H1 (cell line): ENCODE data around the gene LPCAT3. TPM values are rescaled to one million over a fixed set of nuclear protein-coding genes. Genes with fewer than 3 reads are reported as not detected.

Experiments used
- CTCF ChIA-PET: fragments of 300-600 bp; sonication (Branson Sonifier 250); formaldehyde crosslinking; loops from one replicate; lab custom pipeline; 2021; ENCODE audit not compliant: partially characterized antibody; lab: Charles Lee
- POLR2A ChIA-PET: fragments of 300-600 bp; sonication (Branson Sonifier 250); formaldehyde crosslinking; loops from one replicate; lab custom pipeline; 2021; ENCODE audit warnings: inconsistent platforms; ENCODE audit not compliant: partially characterized antibody; lab: Charles Lee
- DNase-seq, 2 experiments: peaks; one replicate each; pipeline versions ENCODE4 v3.0.0 to v3.0.0-alpha.2; 2010 to 2022; ENCODE audit warnings: low spot score in 2 of 2, low read depth in 1 of 2, mixed read lengths in 1 of 2
- FAIRE-seq: peaks from 2 replicates; lab custom pipeline; 2011; peaks lifted over from hg19 to GRCh38; lab: Jason Lieb, UNC
- H2AFZ ChIP-seq: 2 replicates; pipeline ENCODE4 v1.8.1; 2012; ENCODE audit warnings: low read length, inconsistent platforms
- H2AK5ac ChIP-seq: 2 replicates; pipeline ENCODE4 v1.6.1; 2013; ENCODE audit warnings: low read depth, low read length
- H2BK120ac ChIP-seq: replicated peaks from 2 replicates; pipeline ENCODE3; 2013; ENCODE audit warnings: low read depth, low read length, inconsistent platforms
- H2BK12ac ChIP-seq: 2 replicates; pipeline ENCODE4 v1.6.1; 2013; ENCODE audit warnings: low read depth, low read length
- H2BK15ac ChIP-seq: 2 replicates; pipeline ENCODE4 v1.6.1; 2013; ENCODE audit warnings: low read length
- H2BK20ac ChIP-seq: 2 replicates; pipeline ENCODE4 v1.6.1; 2013; ENCODE audit warnings: low read length
- H2BK5ac ChIP-seq: 2 replicates; pipeline ENCODE4 v1.6.1; 2013; ENCODE audit warnings: low read depth, low read length
- H3K14ac ChIP-seq: 2 replicates; pipeline ENCODE4 v1.6.1; 2013; ENCODE audit warnings: inconsistent platforms; ENCODE audit not compliant: insufficient read length
- H3K18ac ChIP-seq: 2 replicates; pipeline ENCODE4 v1.6.1; 2013; ENCODE audit warnings: low read length; ENCODE audit errors: extremely low read depth
- H3K23ac ChIP-seq: 2 replicates; pipeline ENCODE4 v1.6.1; 2013; ENCODE audit warnings: inconsistent platforms; ENCODE audit not compliant: insufficient read length
- H3K23me2 ChIP-seq: 2 replicates; pipeline ENCODE4 v1.6.1; 2013; ENCODE audit warnings: low read depth, low read length
- H3K27ac ChIP-seq: 2 replicates; pipeline ENCODE4 v1.6.1; 2011; ENCODE audit warnings: low read depth, low read length, inconsistent platforms
- H3K27me3 ChIP-seq, 4 experiments: replicated peaks in 1 of 4; 1 replicate in 1 of 4; 2 replicates in 3 of 4; pipeline versions ENCODE4 v1.6.1 to v1.8.1; 2011 to 2013; ENCODE audit warnings: low read length in 3 of 4, mild to moderate bottlenecking in 3 of 4, inconsistent platforms in 2 of 4, mixed read lengths in 2 of 4, moderate library complexity in 1 of 4; ENCODE audit not compliant: control insufficient read depth in 3 of 4, insufficient read depth in 3 of 4; ENCODE audit errors: extremely low read depth in 1 of 4
- H3K36me3 ChIP-seq, 4 experiments: 2 replicates each; pipeline versions ENCODE4 v1.6.1 to v1.8.1; 2011 to 2013; ENCODE audit warnings: mild to moderate bottlenecking in 4 of 4, low read length in 3 of 4, moderate library complexity in 2 of 4, control low read depth in 1 of 4, inconsistent platforms in 1 of 4; ENCODE audit not compliant: insufficient read depth in 4 of 4, control insufficient read depth in 2 of 4
- H3K4ac ChIP-seq: replicated peaks from 2 replicates; pipeline ENCODE3; 2013; ENCODE audit warnings: low read length, low read depth, mixed read lengths, inconsistent platforms; ENCODE audit not compliant: insufficient read length
- H3K4me1 ChIP-seq, 4 experiments: replicated peaks in 1 of 4; 1 replicate in 1 of 4; 2 replicates in 3 of 4; pipeline versions ENCODE4 v1.6.1 to v1.8.1; 2011 to 2013; ENCODE audit warnings: low read length in 3 of 4, inconsistent platforms in 2 of 4, mixed read lengths in 1 of 4; ENCODE audit not compliant: insufficient read depth in 4 of 4, control insufficient read depth in 3 of 4
- H3K4me2 ChIP-seq, 2 experiments: 2 replicates each; pipeline versions ENCODE4 v1.6.1 to v1.8.1; 2011 to 2013; ENCODE audit warnings: low read depth in 2 of 2, low read length in 2 of 2, control low read depth in 1 of 2, inconsistent platforms in 1 of 2, mild to moderate bottlenecking in 1 of 2; ENCODE audit not compliant: insufficient read depth in 1 of 2
- H3K4me3 ChIP-seq, 4 experiments: fragments of 200-600, 300-600 bp in 1 of 4; sonication (generic), shearing (Covaris generic), sonication (Bioruptor Twin) in 1 of 4; 2 replicates each; pipeline versions ENCODE4 v1.5.1 to v1.8.1; 2011 to 2016; ENCODE audit warnings: low read length in 4 of 4, low read depth in 3 of 4, control low read depth in 2 of 4, inconsistent platforms in 2 of 4, mild to moderate bottlenecking in 2 of 4, mixed read lengths in 1 of 4, moderate library complexity in 1 of 4; ENCODE audit not compliant: insufficient read depth in 2 of 4; ENCODE audit errors: extremely low read depth in 1 of 4
- H3K56ac ChIP-seq: replicated peaks from 2 replicates; pipeline ENCODE3; 2013; ENCODE audit warnings: low read depth, mild to moderate bottlenecking, mixed read lengths, low read length, inconsistent platforms; ENCODE audit not compliant: insufficient read length
- H3K79me1 ChIP-seq: 2 replicates; pipeline ENCODE4 v1.6.1; 2013; ENCODE audit warnings: low read depth, low read length, control low read depth
- H3K79me2 ChIP-seq, 2 experiments: 2 replicates each; pipeline versions ENCODE4 v1.6.1 to v1.8.1; 2012 to 2013; ENCODE audit warnings: low read length in 2 of 2, mild to moderate bottlenecking in 2 of 2, inconsistent platforms in 1 of 2; ENCODE audit not compliant: insufficient read depth in 2 of 2, control insufficient read depth in 1 of 2
- H3K9ac ChIP-seq, 4 experiments: replicated peaks in 1 of 4; 1 replicate in 1 of 4; 2 replicates in 3 of 4; pipeline versions ENCODE4 v1.6.1 to v1.8.1; 2011 to 2013; ENCODE audit warnings: low read depth in 3 of 4, low read length in 3 of 4, control low read depth in 2 of 4, mild to moderate bottlenecking in 2 of 4, moderate library complexity in 2 of 4, inconsistent platforms in 1 of 4; ENCODE audit errors: extremely low read depth in 1 of 4
- H3K9me3 ChIP-seq, 2 experiments: 2 replicates each; pipeline versions ENCODE4 v1.6.1 to v1.8.1; 2012 to 2013; ENCODE audit warnings: mild to moderate bottlenecking in 2 of 2, moderate library complexity in 2 of 2, control low read depth in 1 of 2, inconsistent platforms in 1 of 2, low read depth in 1 of 2, low read length in 1 of 2, mixed read lengths in 1 of 2; ENCODE audit not compliant: insufficient read depth in 2 of 2
- H4K20me1 ChIP-seq, 2 experiments: replicated peaks in 1 of 2; 2 replicates each; pipeline versions ENCODE3 to v1.8.1; 2011 to 2013; ENCODE audit warnings: inconsistent platforms in 2 of 2, low read length in 2 of 2, mild to moderate bottlenecking in 1 of 2; ENCODE audit not compliant: insufficient read depth in 2 of 2, control insufficient read depth in 1 of 2
- H4K5ac ChIP-seq: 2 replicates; pipeline ENCODE4 v1.6.1; 2013; ENCODE audit warnings: low read length, low read depth, mixed read lengths, inconsistent platforms; ENCODE audit not compliant: insufficient read length
- H4K8ac ChIP-seq: 2 replicates; pipeline ENCODE4 v1.8.0; 2013; ENCODE audit warnings: mild to moderate bottlenecking, moderate library complexity, low read length, inconsistent platforms; ENCODE audit not compliant: insufficient read depth; ENCODE audit errors: extremely low read depth
- H4K91ac ChIP-seq: replicated peaks from 2 replicates; pipeline ENCODE3; 2013; ENCODE audit warnings: low read length, mixed read lengths, inconsistent platforms; ENCODE audit not compliant: insufficient read length
- CREB1 ChIP-seq: IDR thresholded peaks from 2 replicates; pipeline ENCODE4 v1.6.1; 2012; ENCODE audit warnings: inconsistent platforms
- E2F6 ChIP-seq: IDR thresholded peaks from 2 replicates; pipeline ENCODE4 v1.6.1; 2012; ENCODE audit warnings: inconsistent platforms
- EGR1 ChIP-seq: IDR thresholded peaks from 2 replicates; pipeline ENCODE4 v1.6.1; 2011; ENCODE audit warnings: low read depth, low read length, borderline replicate concordance
- FOSL1 ChIP-seq: IDR thresholded peaks from 2 replicates; pipeline ENCODE4 v1.6.1; 2011; ENCODE audit warnings: mild to moderate bottlenecking, low read depth, low read length, moderate library complexity; ENCODE audit not compliant: insufficient read depth
- KDM4A ChIP-seq: IDR thresholded peaks from one replicate; pipeline ENCODE4 v1.7.1; 2012; ENCODE audit warnings: low read depth, mild to moderate bottlenecking, moderate library complexity, low read length, inconsistent platforms; ENCODE audit not compliant: severe bottlenecking
- RXRA ChIP-seq: IDR thresholded peaks from 2 replicates; pipeline ENCODE4 v1.6.1; 2011; ENCODE audit warnings: low read depth, mild to moderate bottlenecking, low read length, moderate library complexity; ENCODE audit not compliant: insufficient read depth
- TAF7 ChIP-seq: optimal IDR thresholded peaks from 2 replicates; pipeline ENCODE3; 2011; ENCODE audit warnings: low read depth, mild to moderate bottlenecking, inconsistent platforms, low read length, moderate library complexity, borderline replicate concordance
- TEAD4 ChIP-seq: IDR thresholded peaks from 2 replicates; pipeline ENCODE4 v1.6.1; 2012; ENCODE audit warnings: low read depth, low read length, inconsistent platforms, mixed read lengths
- YY1 ChIP-seq: IDR thresholded peaks from 2 replicates; pipeline ENCODE4 v1.6.1; 2011; ENCODE audit warnings: low read depth, mild to moderate bottlenecking, low read length
- WGBS, 2 experiments: shearing (Covaris generic) in 1 of 2; methylation state at CpG; one replicate each; pipeline versions ENCODE4 v1.1.6 to v1.1.7; 2013 to 2015; ENCODE audit warnings: low lambda C conversion rate in 2 of 2, mixed read lengths in 2 of 2, inconsistent platforms in 1 of 2, low coverage in 1 of 2, missing lambda C conversion rate in 1 of 2; ENCODE audit not compliant: insufficient replicate concordance in 2 of 2, insufficient coverage in 1 of 2, insufficient read length in 1 of 2; ENCODE audit errors: extremely low coverage in 1 of 2, missing lambda C conversion rate in 1 of 2; 5-methylcytosine and 5-hydroxymethylcytosine counted together
- polyA plus RNA-seq, 7 experiments: library from polyadenylated mRNA; depleted of rRNA in 3 of 7; stranded (reverse) in 5 of 7; unstranded in 2 of 7; fragments of >200 nt in 5 of 7; fragments of 200-250 nt in 2 of 7; gene quantifications; 1 replicate in 5 of 7; 2 replicates in 1 of 7; 4 replicates in 1 of 7; pipeline versions ENCODE4 v1.2.1 to v1.2.3, GENCODE V29; 2011 to 2013; ENCODE audit warnings: missing spikeins in 2 of 7, mixed read lengths in 2 of 7
- total RNA-seq: library from RNA; stranded (reverse); fragmentation: NEBNext Ultra II Directional; extraction: Animal tissue kit (Norgen Biotek cat#: 25700); gene quantifications from 2 replicates; pipeline ENCODE4 v1.2.1, GENCODE V29; 2021

LPCAT3 gene
- total and polyA plus RNA-seq, 2 of the 8 experiments (the other 6 are each of a cell fraction or from before 2014, with no cell fraction given) = 55.8 to 70.4 TPM

DNA sequence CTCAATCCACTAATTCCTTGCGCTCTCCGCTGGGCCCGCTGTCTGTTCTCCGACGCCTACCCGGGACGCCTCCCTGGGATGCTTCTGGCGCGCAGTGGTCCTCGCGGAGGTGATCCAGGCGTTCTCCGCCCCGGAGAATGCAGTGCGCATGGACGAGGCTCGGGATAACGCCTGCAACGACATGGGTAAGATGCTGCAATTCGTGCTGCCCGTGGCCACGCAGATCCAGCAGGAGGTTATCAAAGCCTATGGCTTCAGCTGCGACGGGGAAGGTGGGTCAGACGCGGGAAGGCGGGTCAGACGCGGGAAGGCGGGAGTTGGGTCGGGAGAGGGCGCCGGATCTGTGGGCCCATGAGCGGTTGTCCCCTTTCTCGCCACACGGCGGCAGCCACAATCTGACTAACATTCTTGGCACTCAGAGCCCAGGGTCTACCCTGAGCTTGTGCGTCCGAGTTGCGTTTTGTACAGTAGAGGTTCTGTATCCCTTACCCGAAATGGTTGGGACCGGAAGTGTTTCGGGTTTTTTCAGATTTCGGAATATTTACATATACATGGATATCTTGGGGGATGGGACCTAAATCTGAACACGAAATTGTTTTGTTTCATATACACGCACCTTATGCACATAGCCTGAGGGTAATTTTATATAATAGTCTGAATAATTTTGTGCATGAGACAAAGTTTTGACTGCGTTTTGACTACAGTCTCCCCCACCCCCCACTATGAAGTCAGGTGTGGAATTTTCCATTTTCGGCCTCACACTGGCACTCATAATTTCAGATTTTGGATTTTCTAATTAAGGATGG lies 73.7 kb downstream of the LPCAT3 start:
- Histone ChIP-seq H3K23ac (no peak overlapping the region), H3K27ac (peak overlapping the region; percentile 89), H4K5ac (peak overlapping the region; percentile 82), H4K20me1 (peaks cover 0 to 5% of the 10 kb centered on the region in 2 experiments), H2BK5ac (peak overlapping the region; percentile 99), H3K18ac (peak overlapping the region; percentile 99), H3K23me2 (peaks cover 11% of the 10 kb centered on the region), H4K91ac (peak overlapping the region; percentile 100), H2BK12ac (peak overlapping the region; percentile 93), H3K79me2 (no peaks in the 10 kb centered on the region; a peak in 1 of 4 replicates), H2BK20ac (0 out of 2 replicates have a peak overlapping the region, but pooled peaks have one; percentile 66), H3K4me2 (peak overlapping the region; percentile 56 to 92), H3K79me1 (no peaks in the 10 kb centered on the region; the same call in 1 of the 2 replicates), H3K4me3 (peak overlapping the region; percentile 57 to 91 (median 83)), H3K9ac (peak overlapping the region; percentile 76 to 91 (median 86)), H3K27me3 (no peaks in the 10 kb centered on the region), H3K4ac (peak overlapping the region; percentile 100), H2AFZ (no peak overlapping the region), H3K14ac (no peak overlapping the region), H3K4me1 (peaks cover 6 to 20% (median 14%) of the 10 kb centered on the region in 4 experiments), H3K56ac (peak overlapping the region; percentile 97), H2BK120ac (peak overlapping the region; percentile 62), H3K36me3 (peaks cover 3 to 9% (median 7%) of the 10 kb centered on the region in 4 experiments; a peak in 6 of 8 replicates), H4K8ac (peak overlapping the region; percentile 96), H3K9me3 (no peaks in the 10 kb centered on the region), H2BK15ac (peak overlapping the region; percentile 100; the same call in 1 of the 2 replicates), H2AK5ac (peak overlapping the region; percentile 53; the same call in 1 of the 2 replicates)
- 6% methylated on average over 48 of the region's 48 CpGs; no CpG with 5 or more reads in 1 of the 2 experiments for WGBS, 2 experiments
- ChIA-PET CTCF (interaction anchor here (0.7 to 20.2 kb wide), 28 partner anchors 9 to 695 kb away, joined by 3 to 277 read pairs (median 5); partner anchors contain the start of genes ATN1, C1RL, CDCA3 and LPCAT3), POLR2A (interaction anchor here (0.8 to 44.0 kb wide), 57 partner anchors 8 to 696 kb away, joined by 3 to 1596 read pairs (median 5); partner anchors contain the start of genes ATN1, C1R, C1RL and CDCA3)
- DNase-seq (no peak), FAIRE-seq (no peak)
- TF ChIP-seq RXRA (no peak), CREB1 (peak; percentile 46; the same call in 1 of the 2 replicates), FOSL1 (no peak), KDM4A (peak; percentile 20), YY1 (peak; percentile 19; the same call in 1 of the 2 replicates), EGR1 (peak; percentile 46; the same call in 1 of the 2 replicates), TEAD4 (peak; percentile 90), TAF7 (peak; percentile 36), E2F6 (peak; percentile 69; the same call in 1 of the 2 replicates)
